ENCODE data around the gene TTLL10. TPM values are rescaled to one million over a fixed set of nuclear protein-coding genes. Genes with fewer than 3 reads are reported as not detected.

The TTLL10 gene
- total and polyA plus RNA-seq, 8 donors, result 0.13 to 6.4 (median 0.46) TPM; not detected in 5

- Histone ChIP-seq H3K27ac (peak overlapping the region; percentile 86 to 97 (median 89)), H3K36me3 (no peaks in the 10 kb centered on the region), H3K4me1 (peaks cover 28 to 62% (median 45%) of the 10 kb centered on the region in 4 donors), H3K9me3 (no peaks in the 10 kb centered on the region), H3K4me3 (no peak overlapping the region), H3K27me3 (peaks cover 0 to 39% (median 0%) of the 10 kb centered on the region in 3 donors)
- no peak for DNase-seq
- no peak for TF ChIP-seq POLR2A (IDR thresholded peaks at IDR 0.05)
- TF ChIP-seq EP300 (IDR thresholded peaks at IDR 0.05), result no peak
- no peak for TF ChIP-seq CTCF (IDR thresholded peaks at IDR 0.05)
- TF ChIP-seq POLR2AphosphoS5 (IDR thresholded peaks at IDR 0.05), result no peak
- 66 to 80% (median 69%) methylated on average over 7 to 9 of the region's 9 CpGs for WGBS, 5 donors
- intact Hi-C loops (cut with DNase I; ENCODE audit: low total_unique reads), result no loop called here
Observed at GRCh38 chr1:1145547-1145914, 28.1 kb upstream of the TTLL10 start.

- intact Hi-C loops (cut with DNase I; ENCODE audit: low total_unique reads), result no loop called here
- TF ChIP-seq EP300 (IDR thresholded peaks at IDR 0.05) (no peak), POLR2AphosphoS5 (IDR thresholded peaks at IDR 0.05) (no peak), POLR2A (IDR thresholded peaks at IDR 0.05) (no peak), CTCF (IDR thresholded peaks at IDR 0.05) (no peak)
- H3K4me1 ChIP-seq, result peaks cover 28 to 64% (median 47%) of the 10 kb centered on the region in 4 donors
- H3K9me3 ChIP-seq, result no peaks in the 10 kb centered on the region
- peaks cover 0 to 34% (median 0%) of the 10 kb centered on the region in 3 donors for H3K27me3 ChIP-seq
- DNase-seq, result no peak
- H3K27ac ChIP-seq, result peak overlapping the region in 4 of 5 donors; percentile 86 to 97 (median 90)
- H3K36me3 ChIP-seq, result no peaks in the 10 kb centered on the region
- H3K4me3 ChIP-seq, result no peak overlapping the region
- 84 to 89% (median 86%) methylated on average over 11 to 14 of the region's 14 CpGs for WGBS, 5 donors
Observed at GRCh38 chr1:1146026-1146425, 27.7 kb upstream of the TTLL10 start.

- 83 to 97% (median 93%) methylated on average over 4 to 15 of the region's 15 CpGs for WGBS, 5 donors
- Histone ChIP-seq H3K4me1 (peaks cover 28 to 61% (median 47%) of the 10 kb centered on the region in 4 donors), H3K36me3 (no peaks in the 10 kb centered on the region), H3K27ac (no peak overlapping the region), H3K4me3 (no peak overlapping the region), H3K9me3 (no peaks in the 10 kb centered on the region), H3K27me3 (peaks cover 0 to 32% (median 0%) of the 10 kb centered on the region in 3 donors)
- TF ChIP-seq POLR2AphosphoS5 (IDR thresholded peaks at IDR 0.05) (no peak), EP300 (IDR thresholded peaks at IDR 0.05) (no peak), POLR2A (IDR thresholded peaks at IDR 0.05) (no peak), CTCF (IDR thresholded peaks at IDR 0.05) (no peak)
- no peak for DNase-seq
- intact Hi-C loops (cut with DNase I; ENCODE audit: low total_unique reads), result no loop called here
Observed at GRCh38 chr1:1146596-1146995, 27.1 kb upstream of the TTLL10 start.

GRCh38 chr1:1148061-1148460 is 25.6 kb upstream of the TTLL10 start:
- intact Hi-C loops (cut with DNase I; ENCODE audit: low total_unique reads), result no loop called here
- Histone ChIP-seq H3K4me1 (peaks cover 23 to 49% (median 37%) of the 10 kb centered on the region in 4 donors), H3K27ac (peak overlapping the region in 1 of 5 donors; percentile 14), H3K36me3 (no peaks in the 10 kb centered on the region), H3K9me3 (no peaks in the 10 kb centered on the region), H3K4me3 (no peak overlapping the region), H3K27me3 (peaks cover 0 to 17% (median 0%) of the 10 kb centered on the region in 3 donors)
- DNase-seq, result no peak
- no peak for TF ChIP-seq CTCF (IDR thresholded peaks at IDR 0.05)
- no peak for TF ChIP-seq POLR2A (IDR thresholded peaks at IDR 0.05)
- TF ChIP-seq EP300 (IDR thresholded peaks at IDR 0.05), result no peak
- no peak for TF ChIP-seq POLR2AphosphoS5 (IDR thresholded peaks at IDR 0.05)
- 86 to 92% (median 89%) methylated on average over 13 of the region's 13 CpGs for WGBS, 5 donors

Data from stomach (tissue), 9 donors.